Fibroblast of mammary gland (primary cell): Measurements from ENCODE around the gene LGALS3.
A peak's percentile ranks its signal among the peaks of the same experiment; 100 is the strongest.

ENCODE experiments used
- DNase-seq: peaks from one replicate; pipeline ENCODE4 v3.0.0-alpha.2; 2010; ENCODE audit warnings: low read depth
- H3K4me3 ChIP-seq: 2 replicates; pipeline ENCODE4 v1.5.1; 2011; ENCODE audit warnings: low read depth, mild to moderate bottlenecking, low read length, moderate library complexity; ENCODE audit not compliant: control insufficient read depth
- TF ChIP-seq, protein P1 (sequence below): conservative IDR thresholded peaks from 2 replicates; pipeline ENCODE4 v1.5.1; 2011; ENCODE audit warnings: low read depth, low read length, inconsistent platforms; ENCODE audit not compliant: control insufficient read depth, insufficient read depth

Gene LGALS3

DNA sequence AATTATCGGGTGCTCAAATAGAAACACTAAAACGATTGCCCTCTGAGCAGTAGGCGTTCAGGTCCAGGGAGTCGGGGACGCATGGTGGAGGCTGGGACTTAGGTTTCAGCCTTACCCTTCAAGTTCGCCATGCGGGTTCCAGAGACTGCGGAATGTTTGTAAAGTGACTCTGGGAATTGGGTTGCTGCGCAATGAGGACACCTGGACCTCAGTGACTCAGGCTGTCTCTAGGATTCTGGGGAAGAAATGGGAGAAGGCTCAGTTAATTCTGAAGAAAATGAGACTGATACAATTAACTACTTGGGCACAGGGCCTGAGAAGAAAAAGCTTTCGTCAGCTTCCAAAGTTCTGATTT, 1.1 kb downstream of the LGALS3 start:
- DNase-seq: peak; percentile 75
- TF ChIP-seq, protein P1, sequence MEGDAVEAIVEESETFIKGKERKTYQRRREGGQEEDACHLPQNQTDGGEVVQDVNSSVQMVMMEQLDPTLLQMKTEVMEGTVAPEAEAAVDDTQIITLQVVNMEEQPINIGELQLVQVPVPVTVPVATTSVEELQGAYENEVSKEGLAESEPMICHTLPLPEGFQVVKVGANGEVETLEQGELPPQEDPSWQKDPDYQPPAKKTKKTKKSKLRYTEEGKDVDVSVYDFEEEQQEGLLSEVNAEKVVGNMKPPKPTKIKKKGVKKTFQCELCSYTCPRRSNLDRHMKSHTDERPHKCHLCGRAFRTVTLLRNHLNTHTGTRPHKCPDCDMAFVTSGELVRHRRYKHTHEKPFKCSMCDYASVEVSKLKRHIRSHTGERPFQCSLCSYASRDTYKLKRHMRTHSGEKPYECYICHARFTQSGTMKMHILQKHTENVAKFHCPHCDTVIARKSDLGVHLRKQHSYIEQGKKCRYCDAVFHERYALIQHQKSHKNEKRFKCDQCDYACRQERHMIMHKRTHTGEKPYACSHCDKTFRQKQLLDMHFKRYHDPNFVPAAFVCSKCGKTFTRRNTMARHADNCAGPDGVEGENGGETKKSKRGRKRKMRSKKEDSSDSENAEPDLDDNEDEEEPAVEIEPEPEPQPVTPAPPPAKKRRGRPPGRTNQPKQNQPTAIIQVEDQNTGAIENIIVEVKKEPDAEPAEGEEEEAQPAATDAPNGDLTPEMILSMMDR: no peak
- peak overlapping the region; percentile 92 for H3K4me3 ChIP-seq

DNA sequence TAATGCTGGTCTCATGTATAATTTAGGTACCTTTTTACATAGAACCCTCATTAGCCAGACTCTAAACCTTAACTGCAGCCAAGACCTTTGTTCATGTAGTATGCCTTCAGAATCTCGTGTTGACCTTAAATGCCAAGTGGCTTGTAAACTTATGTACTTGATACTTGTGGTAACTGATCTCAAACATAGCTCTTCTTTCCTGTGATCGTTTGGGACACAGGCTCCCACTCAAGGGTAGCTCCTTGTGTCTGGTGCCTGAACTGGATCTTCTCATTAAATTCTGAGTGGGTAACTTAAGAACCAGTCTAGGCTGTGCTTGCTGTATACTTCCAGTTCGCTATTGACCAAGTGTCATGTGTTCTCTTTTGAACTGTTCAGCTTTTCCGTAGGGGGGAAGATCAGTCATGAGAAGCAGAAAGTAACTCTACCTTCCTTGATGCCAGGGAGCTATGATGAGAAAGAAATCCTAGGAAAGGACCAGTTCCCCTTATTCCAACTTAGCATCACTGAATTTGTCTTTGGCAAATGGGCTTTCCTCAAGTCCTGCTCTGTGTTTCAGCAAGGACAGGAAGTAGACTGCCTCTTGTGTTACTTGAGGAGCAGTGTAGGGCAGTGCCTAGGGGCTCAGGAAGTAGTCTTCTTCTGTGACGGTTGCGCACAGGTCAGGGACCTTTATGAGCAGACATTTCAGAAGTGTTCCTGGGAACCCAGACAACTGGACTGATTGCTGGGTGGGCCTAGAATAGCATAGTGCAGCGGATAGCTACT, 2.5 kb downstream of the LGALS3 start:
- DNase-seq: peak; percentile 74
- H3K4me3 ChIP-seq: peak overlapping the region; percentile 92
- TF ChIP-seq, protein P1: peak; percentile 36

DNA sequence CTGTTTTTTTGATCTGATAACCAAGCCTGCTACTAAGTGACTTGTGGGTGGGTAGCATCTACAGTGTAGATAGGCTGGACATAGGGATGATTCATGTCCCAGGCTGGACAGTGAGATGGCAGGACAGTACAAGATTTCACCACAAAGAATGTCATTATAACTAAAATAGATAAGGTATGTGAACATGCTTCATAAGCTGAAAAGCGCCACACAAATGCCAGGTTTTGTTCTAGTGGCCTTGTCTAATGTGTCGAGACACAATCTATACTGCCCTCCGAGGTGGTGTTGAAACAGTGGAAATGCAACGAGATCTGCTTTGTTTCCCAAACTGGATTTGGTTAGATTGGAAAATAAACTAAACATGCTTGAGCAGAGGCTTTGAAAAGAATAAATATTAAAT, 4.4 kb downstream of the LGALS3 start:
- no peak overlapping the region for H3K4me3 ChIP-seq
- DNase-seq: peak; percentile 74
- TF ChIP-seq, protein P1: peak; percentile 55

DNA sequence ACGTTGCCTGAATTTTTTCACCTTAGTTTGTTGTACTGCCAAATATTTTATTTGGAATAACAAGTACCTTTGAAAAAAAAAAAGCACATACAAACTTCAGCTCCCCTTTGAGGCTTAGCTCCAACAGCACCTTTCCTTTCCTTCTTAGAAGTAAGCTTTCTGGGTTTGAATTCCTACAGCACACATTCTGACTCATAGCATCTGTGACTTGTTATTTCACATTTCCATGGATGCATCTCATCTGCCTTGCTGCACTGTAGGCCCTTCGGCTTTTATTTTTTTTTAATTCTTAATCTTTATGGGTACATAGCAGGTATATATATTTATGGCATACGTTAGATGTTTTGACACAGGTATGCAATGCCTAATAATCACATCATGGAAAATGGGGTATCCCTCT, 7.2 kb downstream of the LGALS3 start:
- TF ChIP-seq, protein P1: no peak
- DNase-seq: peak; percentile 81
- no peak overlapping the region for H3K4me3 ChIP-seq

DNA sequence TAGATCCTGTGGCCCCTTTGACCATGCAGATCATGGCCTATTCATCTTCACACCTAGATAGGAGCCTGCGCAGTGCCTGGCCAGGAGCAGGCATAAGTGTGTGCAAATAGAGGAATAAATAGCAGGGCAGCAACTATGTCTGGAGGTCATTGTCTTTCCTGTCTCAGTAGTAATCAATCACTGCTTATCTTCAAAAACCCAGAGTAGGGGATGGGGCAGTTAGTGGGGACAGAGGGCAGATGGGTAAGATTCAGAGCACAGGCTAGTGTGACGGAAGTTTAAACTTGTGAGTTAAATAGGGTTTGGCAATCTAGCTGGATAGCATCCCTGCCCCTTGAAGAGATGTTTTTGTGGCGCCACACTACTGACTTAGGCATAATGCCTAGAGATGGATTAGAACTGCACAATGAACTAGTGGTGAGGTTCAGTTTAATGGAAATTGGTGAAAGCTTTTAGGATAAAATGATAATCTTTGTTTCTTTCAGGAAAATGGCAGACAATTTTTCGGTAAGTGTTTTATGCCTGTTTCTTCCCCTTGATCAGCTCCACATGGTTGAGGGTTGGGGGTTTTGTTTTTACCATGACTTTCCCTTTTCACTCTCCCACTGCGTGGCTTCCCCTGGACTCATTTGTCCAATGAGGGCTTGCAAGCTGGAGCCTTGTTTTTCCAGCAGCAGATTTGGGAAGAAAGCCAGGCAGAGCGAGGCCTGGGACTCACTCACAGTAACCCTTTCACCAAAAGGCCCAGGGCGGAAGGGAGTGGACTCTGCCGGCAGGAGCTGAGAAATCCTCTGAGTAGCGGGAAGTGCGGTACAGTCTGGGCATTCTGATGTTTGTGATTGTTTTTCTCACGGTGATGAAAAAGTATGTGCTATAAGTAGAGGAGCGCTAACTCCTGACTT, 8.1 kb downstream of the LGALS3 start:
- TF ChIP-seq, protein P1: peak; percentile 28
- peak; percentile 90 for DNase-seq
- no peak overlapping the region for H3K4me3 ChIP-seq

DNA sequence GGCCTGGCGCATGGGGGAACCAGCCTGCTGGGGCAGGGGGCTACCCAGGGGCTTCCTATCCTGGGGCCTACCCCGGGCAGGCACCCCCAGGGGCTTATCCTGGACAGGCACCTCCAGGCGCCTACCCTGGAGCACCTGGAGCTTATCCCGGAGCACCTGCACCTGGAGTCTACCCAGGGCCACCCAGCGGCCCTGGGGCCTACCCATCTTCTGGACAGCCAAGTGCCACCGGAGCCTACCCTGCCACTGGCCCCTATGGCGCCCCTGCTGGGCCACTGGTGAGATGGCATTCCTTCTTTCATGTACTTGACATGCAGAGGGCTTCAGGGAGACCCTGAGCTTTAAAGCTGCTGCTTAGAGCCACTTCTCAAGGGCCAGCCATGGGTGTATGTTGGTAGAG, 9.0 kb downstream of the LGALS3 start:
- TF ChIP-seq, protein P1: peak; percentile 38
- H3K4me3 ChIP-seq: no peak overlapping the region
- DNase-seq: no peak
